ENCODE data around the gene WAC. TPM values are rescaled to one million over a fixed set of nuclear protein-coding genes. Genes with fewer than 3 reads are reported as not detected.
A peak's percentile ranks its signal among the peaks of the same experiment; 100 is the strongest.

Gene WAC
- total and polyA plus RNA-seq, 8 donors = 22.8 to 182 (median 92.5) TPM

- peaks cover 6 to 25% (median 16%) of the 10 kb centered on the region in 4 donors for H3K4me1 ChIP-seq
- H3K36me3 ChIP-seq = no peaks in the 10 kb centered on the region
- H3K27me3 ChIP-seq = peaks cover 0 to 77% (median 30%) of the 10 kb centered on the region in 3 donors
- no peak overlapping the region for H3K27ac ChIP-seq
- WGBS, 5 donors = 79 to 84% (median 83%) methylated on average over 12 of the region's 12 CpGs
- DNase-seq = no peak
- no peaks in the 10 kb centered on the region for H3K9me3 ChIP-seq
- H3K4me3 ChIP-seq = no peak overlapping the region
- intact Hi-C loops (cut with DNase I; ENCODE audit: low total_unique reads) = no loop called here
- no peak for TF ChIP-seq CTCF (IDR thresholded peaks at IDR 0.05)
Observed at GRCh38 chr10:28666751-28667467, 134.0 kb downstream of the WAC start.

- peaks cover 6 to 24% (median 15%) of the 10 kb centered on the region in 4 donors for H3K4me1 ChIP-seq
- WGBS, 5 donors = 2 to 4% (median 2%) methylated on average over 36 to 59 of the region's 59 CpGs
- TF ChIP-seq POLR2A (IDR thresholded peaks at IDR 0.05) (no peak), EP300 (IDR thresholded peaks at IDR 0.05) (no peak), CTCF (IDR thresholded peaks at IDR 0.05) (no peak), POLR2AphosphoS5 (IDR thresholded peaks at IDR 0.05) (no peak)
- intact Hi-C loops (cut with DNase I; ENCODE audit: low total_unique reads) = no loop called here
- H3K27me3 ChIP-seq = peaks cover 0 to 89% (median 36%) of the 10 kb centered on the region in 3 donors
- DNase-seq = peak; percentile 45 to 81
- no peaks in the 10 kb centered on the region for H3K36me3 ChIP-seq
- H3K9me3 ChIP-seq = no peaks in the 10 kb centered on the region
- H3K27ac ChIP-seq = no peak overlapping the region
- peak overlapping the region; percentile 19 to 52 (median 36) for H3K4me3 ChIP-seq
Observed at GRCh38 chr10:28668363-28669226, 135.7 kb downstream of the WAC start.

GRCh38 chr10:28669227-28670173, 136.6 kb downstream of the WAC start:
- Histone ChIP-seq H3K36me3 (no peaks in the 10 kb centered on the region), H3K27me3 (peaks cover 0 to 89% (median 36%) of the 10 kb centered on the region in 3 donors), H3K4me1 (peaks cover 6 to 19% (median 12%) of the 10 kb centered on the region in 4 donors), H3K4me3 (peak overlapping the region; percentile 19 to 52 (median 36)), H3K27ac (no peak overlapping the region), H3K9me3 (no peaks in the 10 kb centered on the region)
- DNase-seq = no peak
- intact Hi-C loops (cut with DNase I; ENCODE audit: low total_unique reads) = no loop called here
- WGBS, 5 donors = 26 to 34% (median 28%) methylated on average over 21 of the region's 21 CpGs
- TF ChIP-seq POLR2A (IDR thresholded peaks at IDR 0.05) = no peak

Small RNA genes lying within 50 kb of the gene (small RNA-seq; reads per million reads assigned to genes)
- gene RNU4ATAC6P (0 reads per million in 4 donors), gene RNU6-1067P (0 reads per million in 4 donors)

Other genes with a start within 250 kb of the WAC start
- 10 to 100 TPM; 11.2 to 42.0 (median 27.2) TPM for gene MPP7, start 230.1 kb upstream of the WAC start, total RNA-seq
- 1 to 10 TPM; 6.0 to 9.9 (median 6.7) TPM for gene MPP7, start 230.1 kb upstream of the WAC start, polyA plus RNA-seq
- gene BAMBI, start 144.4 kb downstream of the WAC start, total RNA-seq = 1 to 10 TPM in 2 of 5 donors, not detected in 3; 4.2 to 9.1 TPM
- gene BAMBI, start 144.4 kb downstream of the WAC start, polyA plus RNA-seq = 1 to 10 TPM in 2 of 3 donors, under 1 TPM in 1; 0.85 to 1.5 (median 1.2) TPM

Measured in stomach (tissue), 9 donors.